ENCODE measurements around the gene NR2F1-AS1. TPM values are rescaled to one million over a fixed set of nuclear protein-coding genes. Genes with fewer than 3 reads are reported as not detected.

NR2F1-AS1 gene
- total and polyA plus RNA-seq, 9 of the 15 experiments (the other 6 are each of a cell fraction or from before 2014, with no cell fraction given) = not detected

DNA sequence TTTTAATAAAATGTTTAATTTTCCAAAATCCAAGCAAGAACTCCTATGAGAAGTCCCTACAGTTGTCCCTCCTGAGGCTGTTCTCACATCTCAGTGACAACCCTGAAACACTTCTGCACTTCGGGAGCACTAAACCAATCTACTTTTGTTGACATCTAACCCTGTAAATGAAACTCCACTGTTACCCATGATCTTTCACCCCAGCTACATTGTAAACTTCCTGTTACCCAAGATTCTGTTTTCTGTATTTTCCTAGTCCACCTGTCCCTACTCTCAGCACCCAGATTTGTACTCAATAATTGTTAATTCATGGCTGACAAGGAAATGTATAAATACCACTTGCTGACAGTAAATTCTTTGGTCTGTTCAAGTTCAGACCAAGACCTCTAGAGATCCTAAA is 153.7 kb downstream of the NR2F1-AS1 start:
- POLR2A ChIA-PET = no interaction called here
- BruUV-seq (replicated peaks) = no TSS peak
- 0% methylated on average over 1 of the region's 1 CpG for WGBS (ENCODE audit: insufficient coverage, low coverage, missing lambda C conversion rate)
- Histone ChIP-seq H2AFZ (ENCODE audit: low read depth, low read length) (no peak overlapping the region), H3K4me1 (replicated peaks in 1 of 2; ENCODE audit: control insufficient read depth in 2 of 2, insufficient read depth in 2 of 2, low read length in 2 of 2) (no peaks in the 10 kb centered on the region), H3K9ac (ENCODE audit: insufficient read depth in 1 of 2, low read depth in 2 of 2, low read length in 2 of 2) (no peak overlapping the region), H3K4me3 (no peak overlapping the region), H3K4me2 (ENCODE audit: insufficient read depth, low read length) (no peak overlapping the region), H3K9me1 (ENCODE audit: control insufficient read depth, insufficient read depth, low read length) (no peaks in the 10 kb centered on the region), H4K20me1 (replicated peaks; ENCODE audit: control insufficient read depth, insufficient read depth, low read length) (no peaks in the 10 kb centered on the region), H3K36me3 (ENCODE audit: control insufficient read depth, insufficient read depth, low read length) (no peaks in the 10 kb centered on the region), H3K27me3 (ENCODE audit: control insufficient read depth in 2 of 2, insufficient read depth in 2 of 2, low read length in 2 of 2) (no peaks in the 10 kb centered on the region), H3K27ac (ENCODE audit: extremely low read depth, low read depth, low read length) (no peak overlapping the region), H3K79me2 (ENCODE audit: control insufficient read depth, insufficient read depth, low read length) (no peaks in the 10 kb centered on the region), H3K9me3 (replicated peaks; ENCODE audit: control insufficient read depth, insufficient read depth, low read depth, low read length) (no peaks in the 10 kb centered on the region)
- DNase-seq (ENCODE audit: extremely low read depth in 1 of 4, low spot score in 3 of 4) = no peak
- intact Hi-C loops (cut with micrococcal nuclease) (no loop called here), in situ Hi-C loops (cut with MboI) (no loop called here)
- ATAC-seq = no peak
- CTCF ChIA-PET (ENCODE audit: low intra/inter-chr PET ratio) = no interaction called here
- no peak for FAIRE-seq
- TF ChIP-seq HNRNPL (IDR thresholded peaks at IDR 0.05; ENCODE audit: low read depth, low read length) = no peak
- no peak for TF ChIP-seq NR1H2 (CRISPR knock-in tag; IDR thresholded peaks at IDR 0.05)
- TF ChIP-seq TEAD2 (tag; IDR thresholded peaks at IDR 0.05) = no peak
- TF ChIP-seq MAFK (IDR thresholded peaks at IDR 0.05; ENCODE audit: low read length) = no peak
- no peak for TF ChIP-seq ZBTB2 (IDR thresholded peaks at IDR 0.05)
- no peak for TF ChIP-seq BCOR (IDR thresholded peaks at IDR 0.05)
- TF ChIP-seq DLX4 (CRISPR knock-in tag; IDR thresholded peaks at IDR 0.05) = no peak
- TF ChIP-seq FUS (optimal IDR thresholded peaks at IDR 0.05; ENCODE audit: low read depth, low read length) = no peak
- no peak for TF ChIP-seq NCOA6 (IDR thresholded peaks at IDR 0.05)
- TF ChIP-seq HOMEZ (CRISPR knock-in tag; IDR thresholded peaks at IDR 0.05) = no peak
- no peak for TF ChIP-seq FOXA1 (IDR thresholded peaks at IDR 0.05; ENCODE audit: borderline replicate concordance)
- TF ChIP-seq EP400 (IDR thresholded peaks at IDR 0.05) = no peak
- TF ChIP-seq ZKSCAN1 (IDR thresholded peaks at IDR 0.05; ENCODE audit: low read depth, low read length) = no peak
- no peak for TF ChIP-seq LEF1 (IDR thresholded peaks at IDR 0.05)

Measured in K562 (cell line).